H1 (cell line): ENCODE data around the gene NADSYN1. TPM values are rescaled to one million over a fixed set of nuclear protein-coding genes. Genes with fewer than 3 reads are reported as not detected.

Source experiments
- CTCF ChIA-PET: fragments of 300-600 bp; sonication (Branson Sonifier 250); formaldehyde crosslinking; loops from one replicate; lab custom pipeline; 2021; ENCODE audit not compliant: partially characterized antibody; lab: Charles Lee
- POLR2A ChIA-PET: fragments of 300-600 bp; sonication (Branson Sonifier 250); formaldehyde crosslinking; loops from one replicate; lab custom pipeline; 2021; ENCODE audit warnings: inconsistent platforms; ENCODE audit not compliant: partially characterized antibody; lab: Charles Lee
- DNase-seq, 2 experiments: peaks; one replicate each; pipeline versions ENCODE4 v3.0.0 to v3.0.0-alpha.2; 2010 to 2022; ENCODE audit warnings: low spot score in 2 of 2, low read depth in 1 of 2, mixed read lengths in 1 of 2
- FAIRE-seq: peaks from 2 replicates; lab custom pipeline; 2011; peaks lifted over from hg19 to GRCh38; lab: Jason Lieb, UNC
- H2AFZ ChIP-seq: 2 replicates; pipeline ENCODE4 v1.8.1; 2012; ENCODE audit warnings: low read length, inconsistent platforms
- H2AK5ac ChIP-seq: 2 replicates; pipeline ENCODE4 v1.6.1; 2013; ENCODE audit warnings: low read depth, low read length
- H2BK120ac ChIP-seq: replicated peaks from 2 replicates; pipeline ENCODE3; 2013; ENCODE audit warnings: low read depth, low read length, inconsistent platforms
- H2BK12ac ChIP-seq: 2 replicates; pipeline ENCODE4 v1.6.1; 2013; ENCODE audit warnings: low read depth, low read length
- H2BK15ac ChIP-seq: 2 replicates; pipeline ENCODE4 v1.6.1; 2013; ENCODE audit warnings: low read length
- H2BK20ac ChIP-seq: 2 replicates; pipeline ENCODE4 v1.6.1; 2013; ENCODE audit warnings: low read length
- H2BK5ac ChIP-seq: 2 replicates; pipeline ENCODE4 v1.6.1; 2013; ENCODE audit warnings: low read depth, low read length
- H3K14ac ChIP-seq: 2 replicates; pipeline ENCODE4 v1.6.1; 2013; ENCODE audit warnings: inconsistent platforms; ENCODE audit not compliant: insufficient read length
- H3K18ac ChIP-seq: 2 replicates; pipeline ENCODE4 v1.6.1; 2013; ENCODE audit warnings: low read length; ENCODE audit errors: extremely low read depth
- H3K23ac ChIP-seq: 2 replicates; pipeline ENCODE4 v1.6.1; 2013; ENCODE audit warnings: inconsistent platforms; ENCODE audit not compliant: insufficient read length
- H3K23me2 ChIP-seq: 2 replicates; pipeline ENCODE4 v1.6.1; 2013; ENCODE audit warnings: low read depth, low read length
- H3K27ac ChIP-seq: 2 replicates; pipeline ENCODE4 v1.6.1; 2011; ENCODE audit warnings: low read depth, low read length, inconsistent platforms
- H3K27me3 ChIP-seq, 4 experiments: replicated peaks in 1 of 4; 1 replicate in 1 of 4; 2 replicates in 3 of 4; pipeline versions ENCODE4 v1.6.1 to v1.8.1; 2011 to 2013; ENCODE audit warnings: low read length in 3 of 4, mild to moderate bottlenecking in 3 of 4, inconsistent platforms in 2 of 4, mixed read lengths in 2 of 4, moderate library complexity in 1 of 4; ENCODE audit not compliant: control insufficient read depth in 3 of 4, insufficient read depth in 3 of 4; ENCODE audit errors: extremely low read depth in 1 of 4
- H3K36me3 ChIP-seq, 4 experiments: 2 replicates each; pipeline versions ENCODE4 v1.6.1 to v1.8.1; 2011 to 2013; ENCODE audit warnings: mild to moderate bottlenecking in 4 of 4, low read length in 3 of 4, moderate library complexity in 2 of 4, control low read depth in 1 of 4, inconsistent platforms in 1 of 4; ENCODE audit not compliant: insufficient read depth in 4 of 4, control insufficient read depth in 2 of 4
- H3K4ac ChIP-seq: replicated peaks from 2 replicates; pipeline ENCODE3; 2013; ENCODE audit warnings: low read length, low read depth, mixed read lengths, inconsistent platforms; ENCODE audit not compliant: insufficient read length
- H3K4me1 ChIP-seq, 4 experiments: replicated peaks in 1 of 4; 1 replicate in 1 of 4; 2 replicates in 3 of 4; pipeline versions ENCODE4 v1.6.1 to v1.8.1; 2011 to 2013; ENCODE audit warnings: low read length in 3 of 4, inconsistent platforms in 2 of 4, mixed read lengths in 1 of 4; ENCODE audit not compliant: insufficient read depth in 4 of 4, control insufficient read depth in 3 of 4
- H3K4me2 ChIP-seq, 2 experiments: 2 replicates each; pipeline versions ENCODE4 v1.6.1 to v1.8.1; 2011 to 2013; ENCODE audit warnings: low read depth in 2 of 2, low read length in 2 of 2, control low read depth in 1 of 2, inconsistent platforms in 1 of 2, mild to moderate bottlenecking in 1 of 2; ENCODE audit not compliant: insufficient read depth in 1 of 2
- H3K4me3 ChIP-seq, 4 experiments: fragments of 200-600, 300-600 bp in 1 of 4; sonication (generic), shearing (Covaris generic), sonication (Bioruptor Twin) in 1 of 4; 2 replicates each; pipeline versions ENCODE4 v1.5.1 to v1.8.1; 2011 to 2016; ENCODE audit warnings: low read length in 4 of 4, low read depth in 3 of 4, control low read depth in 2 of 4, inconsistent platforms in 2 of 4, mild to moderate bottlenecking in 2 of 4, mixed read lengths in 1 of 4, moderate library complexity in 1 of 4; ENCODE audit not compliant: insufficient read depth in 2 of 4; ENCODE audit errors: extremely low read depth in 1 of 4
- H3K56ac ChIP-seq: replicated peaks from 2 replicates; pipeline ENCODE3; 2013; ENCODE audit warnings: low read depth, mild to moderate bottlenecking, mixed read lengths, low read length, inconsistent platforms; ENCODE audit not compliant: insufficient read length
- H3K79me1 ChIP-seq: 2 replicates; pipeline ENCODE4 v1.6.1; 2013; ENCODE audit warnings: low read depth, low read length, control low read depth
- H3K79me2 ChIP-seq, 2 experiments: 2 replicates each; pipeline versions ENCODE4 v1.6.1 to v1.8.1; 2012 to 2013; ENCODE audit warnings: low read length in 2 of 2, mild to moderate bottlenecking in 2 of 2, inconsistent platforms in 1 of 2; ENCODE audit not compliant: insufficient read depth in 2 of 2, control insufficient read depth in 1 of 2
- H3K9ac ChIP-seq, 4 experiments: replicated peaks in 1 of 4; 1 replicate in 1 of 4; 2 replicates in 3 of 4; pipeline versions ENCODE4 v1.6.1 to v1.8.1; 2011 to 2013; ENCODE audit warnings: low read depth in 3 of 4, low read length in 3 of 4, control low read depth in 2 of 4, mild to moderate bottlenecking in 2 of 4, moderate library complexity in 2 of 4, inconsistent platforms in 1 of 4; ENCODE audit errors: extremely low read depth in 1 of 4
- H3K9me3 ChIP-seq, 2 experiments: 2 replicates each; pipeline versions ENCODE4 v1.6.1 to v1.8.1; 2012 to 2013; ENCODE audit warnings: mild to moderate bottlenecking in 2 of 2, moderate library complexity in 2 of 2, control low read depth in 1 of 2, inconsistent platforms in 1 of 2, low read depth in 1 of 2, low read length in 1 of 2, mixed read lengths in 1 of 2; ENCODE audit not compliant: insufficient read depth in 2 of 2
- H4K20me1 ChIP-seq, 2 experiments: replicated peaks in 1 of 2; 2 replicates each; pipeline versions ENCODE3 to v1.8.1; 2011 to 2013; ENCODE audit warnings: inconsistent platforms in 2 of 2, low read length in 2 of 2, mild to moderate bottlenecking in 1 of 2; ENCODE audit not compliant: insufficient read depth in 2 of 2, control insufficient read depth in 1 of 2
- H4K5ac ChIP-seq: 2 replicates; pipeline ENCODE4 v1.6.1; 2013; ENCODE audit warnings: low read length, low read depth, mixed read lengths, inconsistent platforms; ENCODE audit not compliant: insufficient read length
- H4K8ac ChIP-seq: 2 replicates; pipeline ENCODE4 v1.8.0; 2013; ENCODE audit warnings: mild to moderate bottlenecking, moderate library complexity, low read length, inconsistent platforms; ENCODE audit not compliant: insufficient read depth; ENCODE audit errors: extremely low read depth
- H4K91ac ChIP-seq: replicated peaks from 2 replicates; pipeline ENCODE3; 2013; ENCODE audit warnings: low read length, mixed read lengths, inconsistent platforms; ENCODE audit not compliant: insufficient read length
- GABPA ChIP-seq: IDR thresholded peaks from 2 replicates; pipeline ENCODE4 v1.6.1; 2011; ENCODE audit warnings: mild to moderate bottlenecking, low read length, moderate library complexity, borderline replicate concordance; ENCODE audit not compliant: insufficient read depth
- PHF8 ChIP-seq: fragments of 200-600 bp; sonication (generic); conservative IDR thresholded peaks from 2 replicates; pipeline ENCODE4 v1.7.1; 2012; ENCODE audit warnings: low read depth, mild to moderate bottlenecking, inconsistent platforms, low read length, moderate library complexity
- RFX5 ChIP-seq: IDR thresholded peaks from 2 replicates; pipeline ENCODE4 v1.6.1; 2011; ENCODE audit warnings: low read depth, low read length, improper control_type of control experiment, borderline replicate concordance
- SP2 ChIP-seq: IDR thresholded peaks from 2 replicates; pipeline ENCODE4 v1.6.1; 2012; ENCODE audit warnings: mild to moderate bottlenecking, low read length, inconsistent platforms
- SUZ12 ChIP-seq: fragments of 200-600 bp; sonication (generic); IDR thresholded peaks from 2 replicates; pipeline ENCODE4 v1.6.1; 2012; ENCODE audit warnings: mild to moderate bottlenecking, inconsistent platforms, low read length, moderate library complexity, mixed read lengths
- TAF1 ChIP-seq: IDR thresholded peaks from 2 replicates; pipeline ENCODE4 v1.6.1; 2011; ENCODE audit warnings: mild to moderate bottlenecking, low read depth, low read length
- WGBS, 2 experiments: shearing (Covaris generic) in 1 of 2; methylation state at CpG; one replicate each; pipeline versions ENCODE4 v1.1.6 to v1.1.7; 2013 to 2015; ENCODE audit warnings: low lambda C conversion rate in 2 of 2, mixed read lengths in 2 of 2, inconsistent platforms in 1 of 2, low coverage in 1 of 2, missing lambda C conversion rate in 1 of 2; ENCODE audit not compliant: insufficient replicate concordance in 2 of 2, insufficient coverage in 1 of 2, insufficient read length in 1 of 2; ENCODE audit errors: extremely low coverage in 1 of 2, missing lambda C conversion rate in 1 of 2; 5-methylcytosine and 5-hydroxymethylcytosine counted together
- polyA plus RNA-seq, 7 experiments: library from polyadenylated mRNA; depleted of rRNA in 3 of 7; stranded (reverse) in 5 of 7; unstranded in 2 of 7; fragments of >200 nt in 5 of 7; fragments of 200-250 nt in 2 of 7; gene quantifications; 1 replicate in 5 of 7; 2 replicates in 1 of 7; 4 replicates in 1 of 7; pipeline versions ENCODE4 v1.2.1 to v1.2.3, GENCODE V29; 2011 to 2013; ENCODE audit warnings: missing spikeins in 2 of 7, mixed read lengths in 2 of 7
- total RNA-seq: library from RNA; stranded (reverse); fragmentation: NEBNext Ultra II Directional; extraction: Animal tissue kit (Norgen Biotek cat#: 25700); gene quantifications from 2 replicates; pipeline ENCODE4 v1.2.1, GENCODE V29; 2021

NADSYN1 gene
- total and polyA plus RNA-seq, 2 of the 8 experiments (the other 6 are each of a cell fraction or from before 2014, with no cell fraction given) = 38.3 to 38.6 TPM

DNA sequence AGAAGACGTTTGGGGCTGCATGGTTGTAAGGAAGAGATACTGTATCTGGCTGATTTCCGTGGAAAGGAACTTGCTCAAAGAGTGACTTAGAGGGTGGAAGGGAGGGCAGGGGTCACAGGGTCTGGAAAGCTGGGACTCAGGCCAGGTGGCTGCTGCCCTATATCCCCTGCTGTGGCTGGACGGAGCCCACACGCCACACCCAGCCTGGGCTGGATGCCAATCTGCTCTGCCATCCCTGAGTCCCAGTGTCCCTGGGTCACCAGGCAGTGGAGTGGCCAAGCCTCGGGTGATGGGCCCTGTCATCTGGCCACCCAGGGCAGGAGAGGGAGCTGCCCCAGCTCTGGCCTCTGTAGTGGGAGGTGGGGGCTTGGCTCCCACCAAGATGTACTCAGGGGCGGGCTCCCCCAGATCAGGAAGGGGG, 47.6 kb downstream of the NADSYN1 start:
- Histone ChIP-seq H3K36me3 (peaks cover 3 to 11% (median 6%) of the 10 kb centered on the region in 4 experiments; a peak in 5 of 8 replicates), H3K79me1 (no peaks in the 10 kb centered on the region), H3K56ac (no peak overlapping the region), H3K9ac (no peak overlapping the region), H3K14ac (no peak overlapping the region), H3K23me2 (no peaks in the 10 kb centered on the region), H2BK120ac (no peak overlapping the region), H3K4me2 (no peak overlapping the region), H3K4me1 (peaks cover 0 to 8% (median 5%) of the 10 kb centered on the region in 4 experiments; a peak in 5 of 7 replicates), H4K8ac (no peak overlapping the region; the same call in 1 of the 2 replicates), H3K23ac (no peak overlapping the region), H3K4ac (no peak overlapping the region), H3K9me3 (no peaks in the 10 kb centered on the region), H3K27me3 (no peaks in the 10 kb centered on the region), H2AFZ (no peak overlapping the region), H4K5ac (no peak overlapping the region), H2AK5ac (no peak overlapping the region)
- CTCF ChIA-PET = interaction anchor here (1.5 kb wide), 1 partner anchor 63 kb away, joined by 5 read pairs; no protein-coding TSS in a partner anchor
- FAIRE-seq = no peak
- TF ChIP-seq GABPA (no peak), TAF1 (no peak), RFX5 (no peak), PHF8 (no peak), SP2 (no peak), SUZ12 (no peak)
- TF ChIP-seq, all 59 proteins: peak for 0
- Histone ChIP-seq H4K20me1 (peaks cover 0 to 1% of the 10 kb centered on the region in 2 experiments), H3K18ac (no peak overlapping the region), H3K79me2 (no peaks in the 10 kb centered on the region), H3K4me3 (no peak overlapping the region), H2BK15ac (no peak overlapping the region), H3K27ac (no peak overlapping the region), H4K91ac (no peak overlapping the region), H2BK12ac (no peak overlapping the region), H2BK5ac (no peak overlapping the region), H2BK20ac (no peak overlapping the region)
- WGBS, 2 experiments = 66% methylated on average over 6 of the region's 6 CpGs; no CpG with 5 or more reads in 1 of the 2 experiments
- POLR2A ChIA-PET = no interaction called here
- DNase-seq = no peak
